ENCODE measurements around the gene TFDP1.

TFDP1 gene

GRCh38 chr13:113596321-113597200 is 12.0 kb downstream of the TFDP1 start:
- Mint-ChIP-seq H3K9me3 (ENCODE audit: low read depth) (no peaks in the 10 kb centered on the region), H3K4me3 (no peak overlapping the region), H3K36me3 (peaks cover 13% of the 10 kb centered on the region), H3K4me1 (ENCODE audit: low read depth) (peaks cover 3% of the 10 kb centered on the region), H3K27me3 (no peaks in the 10 kb centered on the region), H3K27ac (no peak overlapping the region)

DNA sequence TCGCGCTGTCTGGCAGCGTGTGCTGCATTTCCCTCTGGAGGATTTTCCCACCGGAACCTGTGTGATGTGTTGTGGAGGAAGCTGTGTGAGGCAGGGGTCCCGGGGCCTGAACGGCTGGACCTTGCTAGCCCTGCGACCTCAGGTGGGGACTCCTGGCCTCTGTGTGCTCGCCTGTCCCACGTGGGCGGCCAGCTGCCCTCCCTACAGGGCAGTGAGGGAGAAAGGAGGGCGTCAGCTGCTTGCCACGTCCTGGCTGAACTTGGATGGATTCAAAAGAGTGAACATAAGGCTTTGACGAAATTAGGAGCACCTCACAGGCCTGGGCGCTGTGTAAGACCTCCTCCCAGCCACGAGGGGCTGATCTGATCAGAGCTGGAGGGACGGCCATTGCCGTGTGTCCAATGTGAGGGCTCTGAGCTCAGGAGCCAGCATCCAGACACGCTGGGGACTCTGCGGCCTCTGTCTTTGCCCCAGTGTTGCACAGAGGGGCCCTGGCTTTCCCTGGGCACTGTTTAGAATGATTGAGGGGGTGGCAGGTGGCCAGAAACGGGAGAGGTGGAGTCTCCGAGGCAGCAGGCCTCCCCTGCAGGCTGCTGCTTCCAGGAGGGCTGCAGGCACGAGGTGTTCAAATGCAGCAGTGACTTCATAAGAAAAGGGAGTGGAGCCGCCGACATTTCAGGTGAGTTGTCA is 13.0 kb downstream of the TFDP1 start:
- H3K36me3 Mint-ChIP-seq = peaks cover 12% of the 10 kb centered on the region
- no peaks in the 10 kb centered on the region for H3K27me3 Mint-ChIP-seq
- no peak overlapping the region for H3K4me3 Mint-ChIP-seq
- peaks cover 6% of the 10 kb centered on the region for H3K4me1 Mint-ChIP-seq (ENCODE audit: low read depth)
- H3K9me3 Mint-ChIP-seq (ENCODE audit: low read depth) = no peaks in the 10 kb centered on the region
- H3K27ac Mint-ChIP-seq = no peak overlapping the region

DNA sequence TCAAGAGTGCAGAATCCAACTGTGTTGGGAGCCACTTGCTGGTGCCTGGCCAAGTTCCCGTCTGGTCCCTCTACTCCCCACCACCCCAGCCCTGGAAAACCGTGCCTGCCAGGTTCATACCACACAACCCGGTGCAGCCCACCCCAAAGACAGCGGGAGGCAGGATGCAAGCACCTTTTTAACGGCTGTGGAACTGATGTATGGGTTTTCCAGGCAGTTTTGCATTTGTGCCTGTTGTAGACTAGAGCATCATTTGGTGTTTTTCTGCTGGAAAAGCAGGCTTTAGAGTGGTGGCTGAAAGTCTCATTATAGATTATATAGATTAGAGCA is 13.5 kb downstream of the TFDP1 start:
- Mint-ChIP-seq H3K4me1 (ENCODE audit: low read depth) (peaks cover 10% of the 10 kb centered on the region), H3K9me3 (ENCODE audit: low read depth) (no peaks in the 10 kb centered on the region), H3K36me3 (peaks cover 12% of the 10 kb centered on the region), H3K27ac (no peak overlapping the region), H3K4me3 (no peak overlapping the region), H3K27me3 (no peaks in the 10 kb centered on the region)

- no peaks in the 10 kb centered on the region for H3K27me3 Mint-ChIP-seq
These were observed 13.9 kb downstream of the TFDP1 start for GRCh38 chr13:113598481-113598880.

GRCh38 chr13:113599391-113599790 is 14.8 kb downstream of the TFDP1 start:
- Mint-ChIP-seq H3K4me3 (no peak overlapping the region), H3K36me3 (peaks cover 12% of the 10 kb centered on the region), H3K27me3 (no peaks in the 10 kb centered on the region), H3K27ac (no peak overlapping the region), H3K4me1 (ENCODE audit: low read depth) (peaks cover 10% of the 10 kb centered on the region), H3K9me3 (ENCODE audit: low read depth) (no peaks in the 10 kb centered on the region)

More at GRCh38 chr13:113598481-113598880, 13.9 kb downstream of the TFDP1 start:
- H3K36me3 Mint-ChIP-seq = peaks cover 12% of the 10 kb centered on the region
- H3K27ac Mint-ChIP-seq = no peak overlapping the region
- peaks cover 10% of the 10 kb centered on the region for H3K4me1 Mint-ChIP-seq (ENCODE audit: low read depth)
- H3K9me3 Mint-ChIP-seq (ENCODE audit: low read depth) = no peaks in the 10 kb centered on the region
- H3K4me3 Mint-ChIP-seq = no peak overlapping the region

DNA sequence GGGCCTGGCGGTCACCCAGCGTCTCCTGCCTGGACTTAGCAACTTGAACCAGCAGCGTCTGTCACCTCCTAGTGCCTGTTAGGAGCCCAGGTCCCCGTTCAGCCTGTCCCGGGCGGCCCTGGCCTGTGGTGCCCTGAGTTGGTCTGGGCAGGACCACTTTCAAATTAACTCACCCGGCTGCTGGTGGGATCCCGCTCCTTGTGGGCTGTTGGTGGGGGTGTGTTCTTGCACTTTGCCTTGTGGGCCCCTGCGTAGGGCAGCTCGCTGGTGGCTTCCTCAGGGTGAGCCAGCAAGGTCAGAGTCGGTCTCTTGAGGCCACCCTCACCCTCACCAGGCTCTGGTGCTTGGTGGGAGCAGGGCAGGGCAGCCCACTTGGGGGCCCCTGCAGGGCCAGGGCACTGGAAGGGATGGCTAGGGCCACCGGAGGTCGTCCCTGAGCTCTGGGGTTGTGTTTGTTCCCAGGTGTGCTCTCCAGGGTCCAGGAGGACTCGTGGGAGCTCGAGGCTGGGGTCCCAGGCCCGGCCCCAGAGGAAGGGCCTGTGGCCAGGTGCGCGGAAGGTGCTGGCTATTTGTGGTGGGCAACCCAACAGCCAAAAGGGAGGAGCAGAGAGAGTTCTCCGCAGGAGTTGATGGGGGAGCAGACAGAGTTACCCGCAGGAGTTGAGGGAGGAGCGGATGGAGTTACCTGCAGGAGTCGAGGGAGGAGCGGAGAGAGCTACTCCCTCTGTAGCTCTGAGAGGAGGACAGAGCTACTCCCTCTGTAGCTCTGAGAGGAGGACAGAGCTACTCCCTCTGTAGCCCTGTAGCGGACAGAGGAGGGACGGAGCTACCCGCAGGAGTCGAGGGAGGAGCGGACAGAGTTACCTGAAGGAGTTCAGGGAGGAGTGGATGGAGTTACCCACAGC is 16.9 kb downstream of the TFDP1 start:
- Mint-ChIP-seq H3K27me3 (no peaks in the 10 kb centered on the region), H3K36me3 (peaks cover 9% of the 10 kb centered on the region), H3K27ac (no peak overlapping the region), H3K4me3 (no peak overlapping the region), H3K4me1 (ENCODE audit: low read depth) (peaks cover 20% of the 10 kb centered on the region), H3K9me3 (ENCODE audit: low read depth) (no peaks in the 10 kb centered on the region)

DNA sequence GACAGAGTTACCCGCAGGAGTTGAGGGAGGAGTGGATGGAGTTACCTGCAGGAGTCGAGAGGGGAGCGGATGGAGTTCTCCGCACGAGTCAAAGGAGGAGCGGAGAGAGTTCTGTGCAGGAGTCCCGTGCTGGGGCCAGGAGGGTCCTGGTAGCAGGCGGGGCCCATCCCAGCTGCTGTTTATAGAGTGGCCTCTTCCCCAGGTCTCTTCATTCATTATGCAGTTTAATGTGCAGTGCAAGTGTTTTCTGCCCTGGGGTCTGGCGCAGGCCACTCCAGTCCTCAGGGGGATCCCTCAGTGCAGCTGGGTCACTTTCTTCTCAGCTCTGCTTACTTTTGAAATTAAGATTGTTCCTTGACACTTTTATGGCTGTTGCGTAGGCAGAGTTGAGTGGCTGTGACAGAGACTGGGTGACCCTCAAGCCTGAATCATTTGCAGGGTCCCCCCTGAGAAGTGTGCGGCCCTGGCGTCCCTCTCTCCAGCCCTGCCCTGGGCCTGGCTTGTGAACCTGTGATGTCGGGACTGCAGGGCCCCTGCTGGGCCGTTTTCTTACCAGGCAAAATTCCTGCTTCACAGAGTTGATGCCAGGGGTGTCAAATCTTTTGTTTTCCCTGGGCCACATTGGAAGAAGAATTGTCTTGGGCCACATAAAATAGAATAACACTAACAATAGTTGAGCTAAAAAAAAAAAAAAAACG is 17.9 kb downstream of the TFDP1 start:
- H3K36me3 Mint-ChIP-seq = peaks cover 9% of the 10 kb centered on the region
- no peaks in the 10 kb centered on the region for H3K27me3 Mint-ChIP-seq
- peaks cover 22% of the 10 kb centered on the region for H3K4me1 Mint-ChIP-seq (ENCODE audit: low read depth)
- no peak overlapping the region for H3K27ac Mint-ChIP-seq
- no peaks in the 10 kb centered on the region for H3K9me3 Mint-ChIP-seq (ENCODE audit: low read depth)
- H3K4me3 Mint-ChIP-seq = no peak overlapping the region

- Mint-ChIP-seq H3K9me3 (ENCODE audit: low read depth) (no peaks in the 10 kb centered on the region), H3K27me3 (no peaks in the 10 kb centered on the region), H3K27ac (no peak overlapping the region), H3K36me3 (peaks cover 9% of the 10 kb centered on the region), H3K4me3 (no peak overlapping the region), H3K4me1 (ENCODE audit: low read depth) (peaks cover 22% of the 10 kb centered on the region)
These were observed 18.7 kb downstream of the TFDP1 start for GRCh38 chr13:113603116-113603710.

GRCh38 chr13:113604186-113604585 is 19.6 kb downstream of the TFDP1 start:
- Mint-ChIP-seq H3K4me3 (no peak overlapping the region), H3K9me3 (ENCODE audit: low read depth) (no peaks in the 10 kb centered on the region), H3K4me1 (ENCODE audit: low read depth) (peaks cover 22% of the 10 kb centered on the region), H3K27me3 (no peaks in the 10 kb centered on the region), H3K27ac (no peak overlapping the region), H3K36me3 (peaks cover 4% of the 10 kb centered on the region)

DNA sequence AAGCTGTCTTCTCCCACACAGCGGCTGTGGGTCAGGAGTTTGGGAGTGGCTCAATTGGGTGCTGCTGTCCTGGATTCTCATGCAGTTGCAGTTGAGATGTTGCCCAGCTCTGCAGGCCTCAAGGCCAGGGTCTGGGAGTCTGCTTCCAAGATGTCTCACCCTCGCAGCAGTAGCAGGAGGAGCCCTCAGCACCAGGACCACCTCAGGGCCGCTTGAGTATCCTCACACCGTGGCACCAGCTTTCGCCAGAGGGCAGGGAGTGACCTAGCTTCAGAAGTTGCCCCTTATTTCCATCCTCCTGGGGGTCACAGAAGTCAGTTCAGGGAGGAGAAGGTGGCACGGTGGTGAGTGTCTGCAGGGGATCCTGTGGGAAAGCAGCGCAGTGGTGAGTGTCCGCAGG is 20.9 kb downstream of the TFDP1 start:
- H3K4me1 Mint-ChIP-seq (ENCODE audit: low read depth) = peaks cover 22% of the 10 kb centered on the region

GRCh38 chr13:113605866-113606438 is 21.4 kb downstream of the TFDP1 start:
- Mint-ChIP-seq H3K36me3 (no peaks in the 10 kb centered on the region), H3K27ac (no peak overlapping the region), H3K4me3 (no peak overlapping the region), H3K9me3 (ENCODE audit: low read depth) (no peaks in the 10 kb centered on the region), H3K4me1 (ENCODE audit: low read depth) (peaks cover 19% of the 10 kb centered on the region), H3K27me3 (no peaks in the 10 kb centered on the region)

More for the DNA sequence above, 20.9 kb downstream of the TFDP1 start:
- no peaks in the 10 kb centered on the region for H3K9me3 Mint-ChIP-seq (ENCODE audit: low read depth)
- no peak overlapping the region for H3K4me3 Mint-ChIP-seq
- H3K36me3 Mint-ChIP-seq = no peaks in the 10 kb centered on the region
- no peaks in the 10 kb centered on the region for H3K27me3 Mint-ChIP-seq
- H3K27ac Mint-ChIP-seq = no peak overlapping the region

- Mint-ChIP-seq H3K27me3 (no peaks in the 10 kb centered on the region), H3K4me3 (no peak overlapping the region), H3K9me3 (ENCODE audit: low read depth) (no peaks in the 10 kb centered on the region), H3K27ac (no peak overlapping the region), H3K36me3 (no peaks in the 10 kb centered on the region), H3K4me1 (ENCODE audit: low read depth) (peaks cover 15% of the 10 kb centered on the region)
These were observed 22.7 kb downstream of the TFDP1 start for GRCh38 chr13:113607056-113607888.

DNA sequence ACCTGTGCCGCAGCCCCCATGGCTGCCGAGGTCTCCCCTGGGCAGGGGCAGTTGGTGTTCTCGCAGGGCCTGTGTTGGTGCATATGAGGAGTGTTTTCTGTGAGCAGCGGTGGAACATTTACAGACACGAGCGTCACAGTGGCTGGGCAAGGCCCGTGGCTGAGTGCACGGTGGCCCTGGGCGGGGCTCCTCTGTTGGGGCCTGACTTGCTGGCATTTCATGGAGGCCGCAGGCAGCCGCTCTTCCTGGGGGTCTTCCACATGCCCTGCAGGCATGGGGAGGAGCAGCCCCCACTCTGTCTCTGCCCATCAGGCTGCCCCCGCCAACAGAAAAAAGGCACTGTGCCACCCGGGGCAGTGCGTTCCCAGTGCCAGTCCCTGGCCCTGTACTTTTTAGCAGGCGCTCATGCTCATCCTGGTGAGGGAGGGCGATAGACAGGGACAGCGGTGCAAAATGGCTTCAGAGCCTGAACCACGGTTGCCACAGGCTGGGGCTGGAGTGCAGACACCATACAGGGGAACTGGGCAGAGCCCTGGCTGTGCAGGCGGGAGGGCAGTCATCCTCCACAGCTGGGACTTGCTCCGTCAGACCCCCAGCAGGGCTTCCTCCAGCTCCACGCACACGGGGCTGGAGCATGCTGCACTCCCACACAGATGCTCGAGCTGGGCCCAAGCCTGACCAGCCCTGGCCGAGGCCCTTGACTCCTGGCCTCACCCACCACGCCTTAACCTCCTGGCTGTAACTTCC is 23.5 kb downstream of the TFDP1 start:
- no peaks in the 10 kb centered on the region for H3K9me3 Mint-ChIP-seq (ENCODE audit: low read depth)
- H3K27me3 Mint-ChIP-seq = no peaks in the 10 kb centered on the region
- peaks cover 12% of the 10 kb centered on the region for H3K4me1 Mint-ChIP-seq (ENCODE audit: low read depth)
- no peak overlapping the region for H3K4me3 Mint-ChIP-seq
- no peaks in the 10 kb centered on the region for H3K36me3 Mint-ChIP-seq
- no peak overlapping the region for H3K27ac Mint-ChIP-seq
